Measurements from ENCODE around the gene MYCBP. TPM values are rescaled to one million over a fixed set of nuclear protein-coding genes. Genes with fewer than 3 reads are reported as not detected.

Gene MYCBP
- total RNA-seq, 1 donor from 2014 or later, result 21.6 TPM

DNA sequence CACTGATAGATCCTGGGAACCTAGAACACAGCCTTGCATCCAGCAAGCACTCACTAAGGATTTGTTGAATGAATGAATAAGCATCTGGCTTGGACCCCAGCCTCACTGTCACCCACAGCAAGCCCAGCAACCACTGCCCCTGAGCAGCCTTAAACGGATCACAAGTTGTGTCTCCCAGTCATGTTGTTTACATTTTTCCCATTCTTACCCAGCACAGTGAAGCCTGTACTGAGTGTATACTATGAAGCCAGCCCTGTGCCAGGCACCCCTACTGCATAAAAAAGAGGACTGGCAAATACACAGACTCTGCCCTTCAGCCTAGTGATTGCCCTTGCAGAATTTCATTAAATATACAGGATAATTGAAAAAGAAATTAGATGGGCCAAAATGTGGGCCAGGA is 43.8 kb downstream of the MYCBP start:
- H3K4me3 ChIP-seq, result no peak overlapping the region
- H3K27me3 ChIP-seq (ENCODE audit: low read depth), result no peaks in the 10 kb centered on the region
- H3K9me3 ChIP-seq, result no peaks in the 10 kb centered on the region
- no peak overlapping the region for H3K27ac ChIP-seq
- TF ChIP-seq, protein P1, sequence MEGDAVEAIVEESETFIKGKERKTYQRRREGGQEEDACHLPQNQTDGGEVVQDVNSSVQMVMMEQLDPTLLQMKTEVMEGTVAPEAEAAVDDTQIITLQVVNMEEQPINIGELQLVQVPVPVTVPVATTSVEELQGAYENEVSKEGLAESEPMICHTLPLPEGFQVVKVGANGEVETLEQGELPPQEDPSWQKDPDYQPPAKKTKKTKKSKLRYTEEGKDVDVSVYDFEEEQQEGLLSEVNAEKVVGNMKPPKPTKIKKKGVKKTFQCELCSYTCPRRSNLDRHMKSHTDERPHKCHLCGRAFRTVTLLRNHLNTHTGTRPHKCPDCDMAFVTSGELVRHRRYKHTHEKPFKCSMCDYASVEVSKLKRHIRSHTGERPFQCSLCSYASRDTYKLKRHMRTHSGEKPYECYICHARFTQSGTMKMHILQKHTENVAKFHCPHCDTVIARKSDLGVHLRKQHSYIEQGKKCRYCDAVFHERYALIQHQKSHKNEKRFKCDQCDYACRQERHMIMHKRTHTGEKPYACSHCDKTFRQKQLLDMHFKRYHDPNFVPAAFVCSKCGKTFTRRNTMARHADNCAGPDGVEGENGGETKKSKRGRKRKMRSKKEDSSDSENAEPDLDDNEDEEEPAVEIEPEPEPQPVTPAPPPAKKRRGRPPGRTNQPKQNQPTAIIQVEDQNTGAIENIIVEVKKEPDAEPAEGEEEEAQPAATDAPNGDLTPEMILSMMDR (IDR thresholded peaks at IDR 0.05), result no peak
- peaks cover 7% of the 10 kb centered on the region for H3K4me1 ChIP-seq
- ATAC-seq (no peak), DNase-seq (no peak)
- intact Hi-C loops (cut with DNase I), result no loop called here
- no peaks in the 10 kb centered on the region for H3K36me3 ChIP-seq

DNA sequence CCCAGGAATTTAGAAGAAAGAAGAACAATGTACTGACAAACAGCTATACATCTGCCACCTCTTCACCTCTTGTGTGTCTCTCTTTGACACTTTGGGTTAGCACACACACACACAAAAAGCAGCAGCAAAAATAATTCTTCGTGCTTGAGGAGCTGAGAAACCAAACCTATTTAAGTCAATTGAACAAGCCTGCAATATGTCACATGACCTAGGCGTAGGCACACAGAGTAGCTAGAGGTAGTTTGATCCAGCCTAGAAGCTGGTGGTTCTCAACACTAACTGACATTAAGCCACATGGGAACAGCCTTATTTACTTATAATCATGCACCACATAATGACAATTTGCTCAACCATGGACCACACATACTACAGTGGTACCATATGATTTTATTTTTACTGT is 45.8 kb downstream of the MYCBP start:
- H3K27ac ChIP-seq, result no peak overlapping the region
- H3K9me3 ChIP-seq, result no peaks in the 10 kb centered on the region
- no peak overlapping the region for H3K4me3 ChIP-seq
- H3K36me3 ChIP-seq, result no peaks in the 10 kb centered on the region
- no peaks in the 10 kb centered on the region for H3K4me1 ChIP-seq
- H3K27me3 ChIP-seq (ENCODE audit: low read depth), result no peaks in the 10 kb centered on the region
- no peak for DNase-seq
- TF ChIP-seq, protein P1 (IDR thresholded peaks at IDR 0.05), result no peak
- intact Hi-C loops (cut with DNase I), result no loop called here
- no peak for ATAC-seq

DNA sequence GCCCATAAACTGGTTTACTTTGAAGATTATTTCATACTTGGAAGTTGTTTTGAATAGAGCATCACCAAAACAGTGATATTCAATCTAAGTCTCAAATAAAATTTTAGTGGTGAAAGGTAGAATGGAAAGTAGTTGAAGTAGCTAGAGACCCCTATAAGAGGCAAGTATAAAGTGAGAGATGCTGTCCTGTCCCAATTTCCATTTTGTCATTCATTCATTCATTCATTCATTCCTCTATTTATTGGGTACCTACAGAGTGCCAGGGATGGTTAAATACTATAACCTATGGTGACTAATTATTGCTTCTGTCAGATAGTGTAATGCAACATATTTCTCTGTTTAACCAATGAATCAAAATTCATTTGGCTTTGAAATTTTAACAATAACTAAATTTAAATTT is 46.3 kb downstream of the MYCBP start:
- Histone ChIP-seq H3K4me3 (no peak overlapping the region), H3K36me3 (no peaks in the 10 kb centered on the region), H3K27ac (no peak overlapping the region), H3K9me3 (no peaks in the 10 kb centered on the region), H3K4me1 (no peaks in the 10 kb centered on the region), H3K27me3 (ENCODE audit: low read depth) (peaks cover under 1% of the 10 kb centered on the region)
- intact Hi-C loops (cut with DNase I), result no loop called here
- no peak for DNase-seq
- no peak for ATAC-seq
- TF ChIP-seq, protein P1 (IDR thresholded peaks at IDR 0.05), result no peak

DNA sequence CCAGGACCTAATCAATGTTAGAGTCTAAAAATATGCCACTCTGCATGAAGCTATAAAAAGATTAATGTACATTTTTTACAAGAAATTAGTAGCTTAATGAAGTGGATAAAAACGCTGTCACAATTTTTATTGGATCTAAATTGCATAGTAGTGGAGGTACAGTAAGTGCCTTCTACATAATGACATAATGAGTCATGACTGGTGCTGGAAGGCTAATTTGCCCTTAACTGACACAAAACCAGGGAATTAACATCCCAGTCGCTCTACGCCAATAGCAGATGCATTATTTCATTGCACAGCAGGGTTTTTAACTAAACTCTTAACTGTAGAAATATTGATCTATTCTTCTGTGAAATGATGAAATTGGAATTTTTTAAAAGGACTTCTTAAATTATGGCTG is 46.9 kb downstream of the MYCBP start:
- no peaks in the 10 kb centered on the region for H3K36me3 ChIP-seq
- no peaks in the 10 kb centered on the region for H3K4me1 ChIP-seq
- no peak overlapping the region for H3K4me3 ChIP-seq
- ATAC-seq, result no peak
- no peak for DNase-seq
- peaks cover 3% of the 10 kb centered on the region for H3K27me3 ChIP-seq (ENCODE audit: low read depth)
- no peaks in the 10 kb centered on the region for H3K9me3 ChIP-seq
- no peak overlapping the region for H3K27ac ChIP-seq
- TF ChIP-seq, protein P1 (IDR thresholded peaks at IDR 0.05), result no peak
- intact Hi-C loops (cut with DNase I), result no loop called here

DNA sequence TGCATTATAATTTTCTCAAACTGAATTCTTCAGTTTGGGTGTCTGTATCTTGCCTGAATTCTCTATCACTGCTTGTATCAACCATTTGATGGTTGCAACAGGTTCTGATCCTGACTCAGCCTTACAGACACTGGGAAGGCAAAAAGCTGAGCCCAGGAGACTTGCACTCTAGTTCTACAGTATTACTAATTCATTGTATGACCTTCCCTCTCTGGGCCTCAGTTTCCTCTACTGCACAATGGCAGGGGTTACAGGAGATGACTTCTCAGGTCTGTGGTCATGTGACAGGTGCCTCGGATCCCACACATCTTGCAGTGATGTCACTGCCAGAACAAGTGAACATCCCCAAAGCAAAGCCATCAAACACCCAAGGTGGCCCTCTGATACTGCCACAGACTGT is 52.3 kb downstream of the MYCBP start:
- H3K9me3 ChIP-seq, result no peaks in the 10 kb centered on the region
- no peak for ATAC-seq
- H3K36me3 ChIP-seq, result no peaks in the 10 kb centered on the region
- no peak overlapping the region for H3K27ac ChIP-seq
- intact Hi-C loops (cut with DNase I), result no loop called here
- DNase-seq, result no peak
- TF ChIP-seq, protein P1 (IDR thresholded peaks at IDR 0.05), result no peak
- H3K4me1 ChIP-seq, result peaks cover 16% of the 10 kb centered on the region
- peaks cover 48% of the 10 kb centered on the region for H3K27me3 ChIP-seq (ENCODE audit: low read depth)
- no peak overlapping the region for H3K4me3 ChIP-seq

DNA sequence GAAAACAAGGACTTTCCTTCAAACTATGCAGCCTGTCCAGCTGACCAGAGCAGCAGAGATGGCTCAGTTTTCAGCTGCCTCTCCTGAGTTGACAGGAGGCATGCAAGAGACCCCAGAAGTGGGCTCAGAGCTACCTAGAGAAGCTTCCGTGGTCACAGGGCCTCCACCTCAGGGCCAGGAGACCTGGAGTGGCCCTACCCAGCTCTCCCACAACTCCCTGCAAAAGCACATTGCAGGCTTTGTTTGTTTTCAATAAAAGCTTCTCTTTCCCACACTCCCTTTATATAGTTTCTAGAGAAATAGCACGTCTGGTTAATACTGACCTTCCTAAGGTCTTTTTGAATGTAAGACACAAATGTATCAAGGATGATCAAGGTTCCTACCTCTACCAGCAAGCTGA is 53.6 kb downstream of the MYCBP start:
- TF ChIP-seq, protein P1 (IDR thresholded peaks at IDR 0.05), result no peak
- H3K4me1 ChIP-seq, result peaks cover 16% of the 10 kb centered on the region
- H3K27ac ChIP-seq, result no peak overlapping the region
- intact Hi-C loops (cut with DNase I), result no loop called here
- H3K36me3 ChIP-seq, result no peaks in the 10 kb centered on the region
- H3K27me3 ChIP-seq (ENCODE audit: low read depth), result peaks cover 62% of the 10 kb centered on the region
- no peak for DNase-seq
- ATAC-seq, result no peak
- no peaks in the 10 kb centered on the region for H3K9me3 ChIP-seq
- H3K4me3 ChIP-seq, result no peak overlapping the region
